Omental fat pad (tissue), 4 donors: Measurements from ENCODE around the gene SERTAD1. TPM values are rescaled to one million over a fixed set of nuclear protein-coding genes. Genes with fewer than 3 reads are reported as not detected.

Experiments used
- ATAC-seq: fragments of 150-250 bp; one replicate; pipeline ENCODE4 v1.9.1; 2016; ENCODE audit warnings: mild to moderate bottlenecking, moderate library complexity; ENCODE audit not compliant: low FRiP score
- DNase-seq: peaks from one replicate; pipeline ENCODE4 v3.0.0-alpha.2; 2019; ENCODE audit warnings: low spot score
- total RNA-seq, 4 donors: library from RNA; depleted of rRNA; stranded (reverse); fragments of >200 nt; gene quantifications; one replicate each; pipeline ENCODE4 v1.1.0, GENCODE V29; 2016
- TF ChIP-seq, protein P1 (sequence below), 3 donors: fragments of 450-650 bp; IDR thresholded peaks; one replicate each; pipeline ENCODE4 v1.5.1; 2016 to 2017; ENCODE audit warnings: antibody characterized with exemption in 3 of 3, mild to moderate bottlenecking in 3 of 3, moderate library complexity in 2 of 3

Gene SERTAD1
- total RNA-seq, 4 donors from 2014 or later, result 18.9 to 80.9 (median 37.7) TPM

DNA sequence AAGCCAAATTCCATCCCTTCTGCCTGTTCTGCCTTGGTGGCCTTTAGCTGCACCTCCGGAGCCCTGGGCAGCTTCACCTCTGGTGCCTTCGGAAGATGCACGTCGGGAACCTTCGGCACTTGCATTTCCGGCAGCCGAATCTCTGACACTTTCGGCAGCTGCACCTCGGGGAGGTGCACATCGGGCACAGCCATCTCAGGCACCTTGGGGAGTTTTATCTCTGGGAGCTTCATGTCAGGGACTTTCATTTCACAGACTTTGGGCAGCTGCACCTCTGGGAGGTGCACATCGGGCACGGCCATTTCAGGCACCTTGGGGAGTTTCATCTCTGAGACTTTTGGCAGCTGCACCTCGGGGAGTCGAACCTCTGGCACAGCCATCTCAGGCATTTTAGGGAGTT lies 29.8 kb downstream of the SERTAD1 start:
- DNase-seq, result no peak
- TF ChIP-seq, protein P1, sequence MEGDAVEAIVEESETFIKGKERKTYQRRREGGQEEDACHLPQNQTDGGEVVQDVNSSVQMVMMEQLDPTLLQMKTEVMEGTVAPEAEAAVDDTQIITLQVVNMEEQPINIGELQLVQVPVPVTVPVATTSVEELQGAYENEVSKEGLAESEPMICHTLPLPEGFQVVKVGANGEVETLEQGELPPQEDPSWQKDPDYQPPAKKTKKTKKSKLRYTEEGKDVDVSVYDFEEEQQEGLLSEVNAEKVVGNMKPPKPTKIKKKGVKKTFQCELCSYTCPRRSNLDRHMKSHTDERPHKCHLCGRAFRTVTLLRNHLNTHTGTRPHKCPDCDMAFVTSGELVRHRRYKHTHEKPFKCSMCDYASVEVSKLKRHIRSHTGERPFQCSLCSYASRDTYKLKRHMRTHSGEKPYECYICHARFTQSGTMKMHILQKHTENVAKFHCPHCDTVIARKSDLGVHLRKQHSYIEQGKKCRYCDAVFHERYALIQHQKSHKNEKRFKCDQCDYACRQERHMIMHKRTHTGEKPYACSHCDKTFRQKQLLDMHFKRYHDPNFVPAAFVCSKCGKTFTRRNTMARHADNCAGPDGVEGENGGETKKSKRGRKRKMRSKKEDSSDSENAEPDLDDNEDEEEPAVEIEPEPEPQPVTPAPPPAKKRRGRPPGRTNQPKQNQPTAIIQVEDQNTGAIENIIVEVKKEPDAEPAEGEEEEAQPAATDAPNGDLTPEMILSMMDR (IDR thresholded peaks at IDR 0.05), result no peak
- ATAC-seq, result no peak

GRCh38 chr19:40394816-40395210 lies 31.0 kb downstream of the SERTAD1 start:
- ATAC-seq, result no peak
- TF ChIP-seq, protein P1 (IDR thresholded peaks at IDR 0.05), result no peak
- no peak for DNase-seq

DNA sequence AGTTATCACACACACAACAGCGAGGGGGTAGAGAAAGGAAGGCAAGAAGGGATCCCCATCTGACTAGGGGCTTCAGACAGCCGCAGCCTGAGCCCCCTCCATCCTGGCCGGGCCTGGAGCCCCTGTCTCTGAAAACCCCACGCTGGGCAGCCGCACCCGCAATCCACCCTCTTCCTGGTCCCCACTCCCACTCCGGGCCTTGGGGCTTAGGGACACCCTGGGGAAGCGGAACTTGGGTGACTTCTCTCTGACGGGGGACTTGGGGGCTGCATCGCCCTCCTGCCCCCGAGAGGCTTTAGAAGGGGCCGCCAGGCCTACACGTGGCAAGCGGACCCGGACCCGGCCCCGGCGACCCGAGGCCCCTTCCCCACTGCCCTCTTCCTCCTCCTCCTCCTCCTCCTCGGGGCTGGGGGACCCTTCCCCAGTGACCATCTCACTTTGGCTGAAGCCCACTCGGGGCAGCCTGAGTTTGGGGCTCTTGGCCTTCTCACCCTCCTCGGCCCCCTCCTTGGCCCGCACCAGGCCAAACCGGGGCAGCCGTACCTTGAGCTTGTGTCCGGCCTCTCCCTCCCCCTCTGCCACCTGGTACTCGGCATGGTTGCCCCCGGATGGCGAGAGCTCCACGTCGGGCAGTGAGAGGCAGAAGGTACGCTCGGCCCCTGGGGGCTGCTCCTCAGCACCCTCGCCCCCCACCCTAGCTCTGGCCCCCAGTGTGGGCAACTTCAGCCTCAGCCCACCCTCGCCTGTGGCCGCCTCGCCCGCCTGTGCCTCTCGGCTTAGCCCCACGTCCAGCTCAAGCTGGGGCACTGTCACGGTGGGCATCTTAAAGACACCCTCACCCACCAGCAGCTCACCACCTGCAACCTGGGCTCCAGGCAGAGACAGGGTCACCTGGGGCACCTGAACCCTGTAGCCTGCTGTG lies 31.6 kb downstream of the SERTAD1 start:
- TF ChIP-seq, protein P1 (IDR thresholded peaks at IDR 0.05), result no peak
- ATAC-seq (no peak), DNase-seq (no peak)

DNA sequence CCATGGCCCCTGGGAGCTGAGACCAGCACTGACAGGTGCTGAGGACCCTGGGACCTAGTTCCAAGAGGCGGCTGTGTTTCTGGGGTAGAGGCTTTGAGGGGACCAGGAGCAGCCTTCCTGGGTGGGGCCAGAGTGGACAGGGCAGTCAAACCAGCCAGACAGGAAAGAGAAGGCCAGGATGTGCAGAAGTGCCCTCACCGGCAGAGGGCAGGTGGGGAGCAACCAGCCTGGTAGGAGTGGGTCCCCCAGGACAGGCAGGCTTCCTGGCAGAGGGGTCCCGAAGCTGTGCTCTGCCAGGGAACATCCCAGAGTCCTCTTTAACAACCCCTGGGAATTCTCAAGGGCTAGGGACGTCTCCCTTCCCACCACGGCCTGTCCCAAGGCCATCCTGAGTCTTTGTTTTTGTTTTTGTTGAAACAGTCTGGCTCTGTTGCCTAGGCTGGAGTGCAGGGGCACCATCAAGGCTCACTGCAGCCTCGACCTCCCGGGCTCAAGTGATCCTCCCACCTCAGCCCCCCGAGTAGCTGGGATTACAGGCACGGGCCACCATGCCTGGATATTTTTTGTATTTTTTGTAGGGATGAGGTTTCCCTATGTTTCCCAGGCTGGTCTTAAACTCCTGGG lies 32.8 kb downstream of the SERTAD1 start:
- TF ChIP-seq, protein P1 (IDR thresholded peaks at IDR 0.05), result no peak
- no peak for DNase-seq

DNA sequence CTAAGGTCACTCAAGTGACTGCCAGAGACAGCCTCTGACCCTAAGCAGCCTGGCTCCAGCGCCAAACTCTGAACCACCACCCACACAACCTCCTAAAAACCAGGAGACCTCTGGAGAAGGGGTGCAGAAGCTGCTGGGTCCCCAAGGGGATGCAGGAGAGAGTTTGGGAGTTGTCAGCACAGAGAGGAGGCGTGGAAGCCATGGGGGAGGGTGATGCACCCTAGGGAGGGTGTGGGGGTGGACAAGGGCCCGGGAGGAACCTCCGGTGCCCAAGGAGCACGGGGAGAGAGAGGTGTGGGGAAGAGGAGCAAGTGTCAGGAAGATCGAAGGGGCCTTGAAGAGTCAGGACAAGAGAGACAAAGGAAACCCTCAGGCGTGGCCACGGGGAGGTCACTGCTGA lies 33.7 kb downstream of the SERTAD1 start:
- ATAC-seq (no peak), DNase-seq (no peak)
- TF ChIP-seq, protein P1 (IDR thresholded peaks at IDR 0.05), result no peak

More for the DNA sequence above, 32.8 kb downstream of the SERTAD1 start:
- no peak for ATAC-seq

DNA sequence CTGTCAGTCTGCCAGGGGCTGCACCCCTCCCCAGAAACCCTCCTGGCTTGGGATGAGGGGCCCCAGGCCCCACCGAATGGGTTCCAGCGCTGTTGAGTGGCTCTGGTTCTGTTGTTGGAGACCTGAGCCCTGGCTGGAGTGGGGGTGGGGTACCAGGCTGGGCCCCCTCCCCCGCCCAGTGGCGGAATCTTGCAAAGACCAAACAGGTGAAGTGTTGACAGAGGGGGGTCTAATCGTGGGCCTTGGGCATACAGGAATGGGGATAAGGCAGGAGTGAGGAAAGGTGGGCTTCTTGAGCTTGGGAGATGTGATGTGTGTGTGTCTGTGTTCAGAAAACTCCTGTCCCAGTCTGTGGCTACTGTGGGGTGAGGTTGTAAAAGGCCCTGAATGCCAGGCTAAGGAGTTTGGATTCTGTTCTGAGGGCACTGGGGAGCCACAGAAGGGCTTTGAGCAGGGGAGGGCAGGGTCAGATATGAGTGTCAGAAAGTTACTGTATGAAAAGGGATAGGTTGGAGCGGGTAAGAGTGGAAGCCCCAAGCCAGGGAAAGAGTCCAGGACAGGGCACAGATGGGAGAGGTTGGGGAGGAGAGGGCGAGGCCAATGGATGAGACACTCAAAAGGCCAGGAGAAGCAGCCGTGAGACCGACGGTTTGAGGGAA lies 35.6 kb downstream of the SERTAD1 start, which contains the start of gene HIPK4:
TSS of gene HIPK4 (minus strand) at position 98 of the 659 bp plus-strand sequence. CDS start 279 bp downstream, outside the sequence.
- ATAC-seq (no peak), DNase-seq (no peak)
- TF ChIP-seq, protein P1 (IDR thresholded peaks at IDR 0.05), result no peak
